Measurements from ENCODE around the gene CTBS.

DNA sequence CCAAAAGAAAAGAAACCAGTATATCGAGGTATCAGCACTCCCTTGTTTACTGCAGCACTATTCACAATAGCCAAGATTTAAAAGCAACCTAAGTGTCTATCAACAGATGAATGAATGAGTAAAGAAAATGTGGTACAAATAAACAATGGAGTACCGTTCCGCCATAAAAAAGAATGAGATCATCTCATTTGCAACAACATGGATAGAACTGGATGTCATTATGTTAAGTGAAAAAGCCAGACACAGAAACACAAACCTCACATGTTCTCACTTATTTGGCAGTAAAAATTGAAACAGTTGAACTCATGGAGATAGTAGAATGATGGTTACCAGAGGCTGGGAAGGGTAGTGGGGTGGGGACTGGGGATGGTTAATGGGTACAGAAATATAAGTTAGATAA lies 63.6 kb downstream of the CTBS start:
- TF ChIP-seq CTCF (IDR thresholded peaks at IDR 0.05) (no peak), POLR2A (IDR thresholded peaks at IDR 0.05) (no peak)
